ENCODE data around the gene SIRT2.

The SIRT2 gene

GRCh38 chr19:38910488-38910887, 11.1 kb upstream of the SIRT2 start:
- Histone ChIP-seq H3K27me3 (ENCODE audit: low read length) (no peaks in the 10 kb centered on the region), H3K36me3 (ENCODE audit: low read length) (0 out of 2 replicates have a peak, but pooled peaks cover 3% of the 10 kb centered on the region), H3F3A (ENCODE audit: insufficient read depth) (no peaks in the 10 kb centered on the region), H3K9me3 (ENCODE audit: insufficient read depth, low read length) (no peaks in the 10 kb centered on the region), H2AFZ (ENCODE audit: low read depth, low read length, severe bottlenecking) (no peak overlapping the region), H4K20me1 (ENCODE audit: low read depth, low read length) (no peaks in the 10 kb centered on the region), H3K9me2 (replicated peaks; ENCODE audit: insufficient read depth, low read length) (no peaks in the 10 kb centered on the region), H3K9ac (ENCODE audit: low read length) (no peak overlapping the region), H3K4me2 (ENCODE audit: low read depth, low read length, poor library complexity, severe bottlenecking) (no peak overlapping the region), H3K4me3 (ENCODE audit: insufficient read depth, low read length, poor library complexity, severe bottlenecking) (no peak overlapping the region), H3K27ac (ENCODE audit: low read depth, low read length) (no peak overlapping the region), H3K79me2 (ENCODE audit: insufficient read depth, low read length) (no peaks in the 10 kb centered on the region)
- no peak for TF ChIP-seq EZH2phosphoT487 (conservative IDR thresholded peaks at IDR 0.05; ENCODE audit: low read length)

DNA sequence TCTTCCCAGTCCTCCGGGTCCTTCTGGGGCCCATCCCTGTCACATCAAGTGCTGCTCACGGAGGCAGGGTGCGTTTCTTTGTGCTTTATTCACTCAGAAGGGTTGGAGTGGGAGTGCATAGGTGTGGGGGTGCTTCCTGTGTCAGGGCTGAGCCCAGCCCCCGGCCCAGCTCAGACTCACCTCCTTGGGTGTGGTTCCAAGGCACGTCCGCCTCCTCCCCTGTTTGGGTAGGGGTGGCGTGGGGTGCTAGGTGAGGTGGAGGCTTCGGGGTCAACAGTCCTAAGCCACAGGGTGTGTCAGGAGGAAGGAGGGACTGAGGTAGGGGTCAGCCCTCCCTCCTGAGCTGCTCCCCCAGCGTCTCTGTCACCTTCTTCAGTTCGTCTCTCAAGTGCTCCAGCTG, 9.5 kb upstream of the SIRT2 start:
- TF ChIP-seq, protein P1, sequence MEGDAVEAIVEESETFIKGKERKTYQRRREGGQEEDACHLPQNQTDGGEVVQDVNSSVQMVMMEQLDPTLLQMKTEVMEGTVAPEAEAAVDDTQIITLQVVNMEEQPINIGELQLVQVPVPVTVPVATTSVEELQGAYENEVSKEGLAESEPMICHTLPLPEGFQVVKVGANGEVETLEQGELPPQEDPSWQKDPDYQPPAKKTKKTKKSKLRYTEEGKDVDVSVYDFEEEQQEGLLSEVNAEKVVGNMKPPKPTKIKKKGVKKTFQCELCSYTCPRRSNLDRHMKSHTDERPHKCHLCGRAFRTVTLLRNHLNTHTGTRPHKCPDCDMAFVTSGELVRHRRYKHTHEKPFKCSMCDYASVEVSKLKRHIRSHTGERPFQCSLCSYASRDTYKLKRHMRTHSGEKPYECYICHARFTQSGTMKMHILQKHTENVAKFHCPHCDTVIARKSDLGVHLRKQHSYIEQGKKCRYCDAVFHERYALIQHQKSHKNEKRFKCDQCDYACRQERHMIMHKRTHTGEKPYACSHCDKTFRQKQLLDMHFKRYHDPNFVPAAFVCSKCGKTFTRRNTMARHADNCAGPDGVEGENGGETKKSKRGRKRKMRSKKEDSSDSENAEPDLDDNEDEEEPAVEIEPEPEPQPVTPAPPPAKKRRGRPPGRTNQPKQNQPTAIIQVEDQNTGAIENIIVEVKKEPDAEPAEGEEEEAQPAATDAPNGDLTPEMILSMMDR (IDR thresholded peaks at IDR 0.05; ENCODE audit: insufficient read depth, low read length, poor library complexity, severe bottlenecking) = no peak
- no peak for TF ChIP-seq EZH2phosphoT487 (conservative IDR thresholded peaks at IDR 0.05; ENCODE audit: low read length)
- no peak overlapping the region for H2AFZ ChIP-seq (ENCODE audit: low read depth, low read length, severe bottlenecking)

DNA sequence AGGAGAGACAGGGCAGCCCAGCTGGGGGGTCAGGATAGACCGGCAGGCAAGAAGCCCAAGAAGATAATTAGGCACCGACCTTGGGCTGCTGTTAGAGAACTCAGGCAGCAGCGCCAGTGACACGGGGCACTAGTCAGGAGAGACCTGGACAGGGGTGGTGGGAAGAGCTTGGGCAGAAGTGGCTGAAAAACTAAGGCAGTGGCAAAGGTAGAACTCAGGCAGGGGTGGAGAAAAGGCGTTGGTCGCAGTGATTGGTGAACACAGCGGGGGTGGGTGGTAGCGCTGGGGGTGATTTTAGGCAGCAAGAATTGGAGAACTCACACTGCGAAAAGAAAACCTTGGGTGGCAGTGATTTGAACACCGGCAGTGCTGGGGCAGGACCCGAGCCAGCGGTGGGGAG, 8.3 kb upstream of the SIRT2 start:
- Histone ChIP-seq H3K27me3 (ENCODE audit: low read length) (no peaks in the 10 kb centered on the region), H3K9me2 (replicated peaks; ENCODE audit: insufficient read depth, low read length) (no peaks in the 10 kb centered on the region), H3K27ac (ENCODE audit: low read depth, low read length) (no peak overlapping the region), H3K4me3 (ENCODE audit: insufficient read depth, low read length, poor library complexity, severe bottlenecking) (no peak overlapping the region), H3K9ac (ENCODE audit: low read length) (no peak overlapping the region), H3K4me2 (ENCODE audit: low read depth, low read length, poor library complexity, severe bottlenecking) (no peak overlapping the region), H4K20me1 (ENCODE audit: low read depth, low read length) (no peaks in the 10 kb centered on the region), H2AFZ (ENCODE audit: low read depth, low read length, severe bottlenecking) (no peak overlapping the region), H3K36me3 (ENCODE audit: low read length) (0 out of 2 replicates have a peak, but pooled peaks cover 3% of the 10 kb centered on the region), H3F3A (ENCODE audit: insufficient read depth) (no peaks in the 10 kb centered on the region), H3K9me3 (ENCODE audit: insufficient read depth, low read length) (no peaks in the 10 kb centered on the region), H3K79me2 (ENCODE audit: insufficient read depth, low read length) (peaks cover 9% of the 10 kb centered on the region)
- TF ChIP-seq EZH2phosphoT487 (conservative IDR thresholded peaks at IDR 0.05; ENCODE audit: low read length) = no peak
- TF ChIP-seq, protein P1 (IDR thresholded peaks at IDR 0.05; ENCODE audit: insufficient read depth, low read length, poor library complexity, severe bottlenecking) = no peak

More for the DNA sequence above, 9.5 kb upstream of the SIRT2 start:
- Histone ChIP-seq H3K27ac (ENCODE audit: low read depth, low read length) (no peak overlapping the region), H3K27me3 (ENCODE audit: low read length) (no peaks in the 10 kb centered on the region), H3K4me2 (ENCODE audit: low read depth, low read length, poor library complexity, severe bottlenecking) (no peak overlapping the region), H3K4me3 (ENCODE audit: insufficient read depth, low read length, poor library complexity, severe bottlenecking) (no peak overlapping the region), H3F3A (ENCODE audit: insufficient read depth) (no peaks in the 10 kb centered on the region), H4K20me1 (ENCODE audit: low read depth, low read length) (no peaks in the 10 kb centered on the region), H3K9me2 (replicated peaks; ENCODE audit: insufficient read depth, low read length) (no peaks in the 10 kb centered on the region), H3K36me3 (ENCODE audit: low read length) (0 out of 2 replicates have a peak, but pooled peaks cover 3% of the 10 kb centered on the region), H3K79me2 (ENCODE audit: insufficient read depth, low read length) (peaks cover 6% of the 10 kb centered on the region; the same call in 1 of the 2 replicates), H3K9ac (ENCODE audit: low read length) (no peak overlapping the region), H3K9me3 (ENCODE audit: insufficient read depth, low read length) (no peaks in the 10 kb centered on the region)

DNA sequence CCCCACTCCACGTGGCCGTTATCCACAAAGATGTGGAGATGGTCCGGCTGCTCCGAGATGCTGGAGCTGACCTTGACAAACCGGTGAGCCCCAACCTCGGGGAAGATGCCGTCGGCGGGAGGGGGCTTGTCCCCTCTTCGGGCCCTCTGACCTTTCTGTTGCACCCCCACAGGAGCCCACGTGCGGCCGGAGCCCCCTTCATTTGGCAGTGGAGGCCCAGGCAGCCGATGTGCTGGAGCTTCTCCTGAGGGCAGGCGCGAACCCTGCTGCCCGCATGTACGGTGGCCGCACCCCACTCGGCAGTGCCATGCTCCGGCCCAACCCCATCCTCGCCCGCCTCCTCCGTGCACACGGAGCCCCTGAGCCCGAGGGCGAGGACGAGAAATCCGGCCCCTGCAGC, 7.8 kb upstream of the SIRT2 start:
- Histone ChIP-seq H3K27me3 (ENCODE audit: low read length) (no peaks in the 10 kb centered on the region), H3F3A (ENCODE audit: insufficient read depth) (no peaks in the 10 kb centered on the region), H2AFZ (ENCODE audit: low read depth, low read length, severe bottlenecking) (no peak overlapping the region), H3K9me3 (ENCODE audit: insufficient read depth, low read length) (no peaks in the 10 kb centered on the region), H3K79me2 (ENCODE audit: insufficient read depth, low read length) (peaks cover 13% of the 10 kb centered on the region), H4K20me1 (ENCODE audit: low read depth, low read length) (no peaks in the 10 kb centered on the region), H3K36me3 (ENCODE audit: low read length) (0 out of 2 replicates have a peak, but pooled peaks cover 3% of the 10 kb centered on the region), H3K9me2 (replicated peaks; ENCODE audit: insufficient read depth, low read length) (no peaks in the 10 kb centered on the region), H3K4me2 (ENCODE audit: low read depth, low read length, poor library complexity, severe bottlenecking) (no peak overlapping the region), H3K9ac (ENCODE audit: low read length) (no peak overlapping the region), H3K27ac (ENCODE audit: low read depth, low read length) (no peak overlapping the region), H3K4me3 (ENCODE audit: insufficient read depth, low read length, poor library complexity, severe bottlenecking) (no peak overlapping the region)
- TF ChIP-seq, protein P1 (IDR thresholded peaks at IDR 0.05; ENCODE audit: insufficient read depth, low read length, poor library complexity, severe bottlenecking) = no peak
- TF ChIP-seq EZH2phosphoT487 (conservative IDR thresholded peaks at IDR 0.05; ENCODE audit: low read length) = no peak
